GM12873 (cell line): ENCODE data around the gene GIMAP7.

Experiments
- TF ChIP-seq, protein P1 (sequence below): IDR thresholded peaks from 2 replicates; pipeline ENCODE4 v1.5.1; 2012; ENCODE audit warnings: low read depth, mild to moderate bottlenecking, moderate library complexity, low read length, control low read depth; ENCODE audit not compliant: insufficient read depth; ENCODE audit errors: missing control alignments

GIMAP7 gene

DNA sequence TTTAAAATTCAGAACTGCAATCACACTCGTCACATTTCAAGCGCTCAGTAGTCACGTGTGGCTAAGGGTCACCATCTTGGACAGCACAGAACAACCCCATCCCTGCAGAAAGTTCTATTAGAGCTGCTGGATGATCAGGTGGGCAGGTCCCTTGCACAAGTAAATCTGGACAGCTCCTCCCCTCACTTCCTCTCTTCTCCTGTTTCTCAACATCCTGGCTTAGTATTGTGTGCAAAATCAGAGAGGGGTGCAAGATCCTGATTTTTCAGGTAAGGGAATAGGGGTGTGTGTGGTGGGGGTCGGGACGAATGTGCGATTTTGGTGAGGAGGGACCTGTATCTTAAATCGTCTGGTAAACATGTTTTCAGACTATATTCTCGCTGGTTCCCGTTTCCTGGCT is 52.5 kb downstream of the GIMAP7 start, which contains the start of gene GIMAP4:
TSS of gene GIMAP4 (plus strand) at position 222 of the 400 bp plus-strand sequence. CDS start 2,512 bp downstream, outside the sequence.
- TF ChIP-seq, protein P1, sequence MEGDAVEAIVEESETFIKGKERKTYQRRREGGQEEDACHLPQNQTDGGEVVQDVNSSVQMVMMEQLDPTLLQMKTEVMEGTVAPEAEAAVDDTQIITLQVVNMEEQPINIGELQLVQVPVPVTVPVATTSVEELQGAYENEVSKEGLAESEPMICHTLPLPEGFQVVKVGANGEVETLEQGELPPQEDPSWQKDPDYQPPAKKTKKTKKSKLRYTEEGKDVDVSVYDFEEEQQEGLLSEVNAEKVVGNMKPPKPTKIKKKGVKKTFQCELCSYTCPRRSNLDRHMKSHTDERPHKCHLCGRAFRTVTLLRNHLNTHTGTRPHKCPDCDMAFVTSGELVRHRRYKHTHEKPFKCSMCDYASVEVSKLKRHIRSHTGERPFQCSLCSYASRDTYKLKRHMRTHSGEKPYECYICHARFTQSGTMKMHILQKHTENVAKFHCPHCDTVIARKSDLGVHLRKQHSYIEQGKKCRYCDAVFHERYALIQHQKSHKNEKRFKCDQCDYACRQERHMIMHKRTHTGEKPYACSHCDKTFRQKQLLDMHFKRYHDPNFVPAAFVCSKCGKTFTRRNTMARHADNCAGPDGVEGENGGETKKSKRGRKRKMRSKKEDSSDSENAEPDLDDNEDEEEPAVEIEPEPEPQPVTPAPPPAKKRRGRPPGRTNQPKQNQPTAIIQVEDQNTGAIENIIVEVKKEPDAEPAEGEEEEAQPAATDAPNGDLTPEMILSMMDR = no peak

DNA sequence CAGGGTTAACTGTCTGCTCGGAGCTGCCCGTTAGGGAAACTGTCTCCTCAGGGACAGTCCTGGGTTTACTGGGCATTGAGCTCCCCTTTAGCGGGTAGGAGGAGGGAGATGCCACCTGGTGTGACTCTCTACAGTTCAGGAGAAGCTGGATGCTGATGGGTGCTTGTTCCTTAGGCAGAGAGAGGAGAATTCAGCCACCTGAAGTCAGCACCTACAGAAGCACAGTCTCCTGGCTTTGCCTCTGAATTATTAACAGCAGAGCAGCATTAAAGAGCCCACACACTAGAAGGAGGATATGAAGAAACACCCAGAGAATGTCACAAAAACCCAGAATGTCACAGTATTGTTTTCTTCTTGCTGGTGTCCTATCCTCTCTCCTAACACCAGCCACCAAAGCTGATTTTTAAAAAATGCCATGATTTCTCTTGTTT is 53.2 kb downstream of the GIMAP7 start:
- TF ChIP-seq, protein P1 = no peak

DNA sequence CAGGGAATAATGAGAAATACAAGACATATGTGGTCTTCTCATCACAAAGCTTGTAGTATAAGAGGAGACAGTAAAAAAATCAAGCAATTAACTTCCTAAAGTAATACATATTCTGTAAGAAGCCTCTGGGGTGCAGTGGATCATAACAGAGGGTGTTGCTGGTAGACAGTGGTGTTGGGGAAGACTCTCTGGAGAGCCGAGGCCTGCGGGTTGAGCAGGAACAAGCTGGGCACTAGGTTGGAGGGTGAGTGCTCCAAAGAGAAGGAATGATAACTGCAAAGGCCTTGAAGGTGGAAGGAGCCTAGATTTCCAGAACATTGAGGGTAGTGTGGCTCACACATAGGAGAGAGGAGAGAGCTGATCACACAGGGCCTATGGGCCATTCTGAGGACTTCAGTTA is 54.0 kb downstream of the GIMAP7 start:
- TF ChIP-seq, protein P1 = no peak

DNA sequence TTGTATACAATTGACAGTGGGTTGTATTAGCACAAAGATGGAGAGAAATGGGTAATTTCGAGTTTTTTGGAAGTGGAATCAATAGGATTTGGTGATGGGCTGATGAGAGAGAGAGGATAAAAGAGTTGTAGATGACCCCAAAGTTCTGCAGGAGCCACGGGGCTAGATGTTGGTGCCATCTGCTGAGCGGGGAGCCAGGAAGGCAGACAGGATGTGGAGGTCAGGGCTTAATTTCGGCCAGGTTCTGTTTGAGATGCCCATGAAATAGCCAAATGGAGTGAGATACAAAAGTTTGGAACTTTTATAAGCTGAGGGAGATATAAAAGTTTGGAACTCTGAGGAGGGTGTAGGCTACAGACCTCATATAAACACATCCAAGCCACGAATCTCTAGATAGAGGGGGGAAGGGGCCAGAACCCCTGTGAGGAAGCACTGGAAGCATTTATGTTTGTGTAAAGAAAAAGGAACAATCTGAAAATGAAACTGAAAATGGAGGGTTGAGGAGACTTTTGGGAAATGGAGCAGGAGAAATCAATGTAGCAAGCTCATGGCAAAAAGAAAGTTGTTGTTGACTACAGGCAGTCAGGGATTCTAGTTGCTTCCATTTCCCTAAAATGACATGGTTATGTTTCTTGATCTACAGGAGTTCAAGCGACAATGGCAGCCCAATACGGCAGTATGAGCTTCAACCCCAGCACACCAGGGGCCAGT is 54.7 kb downstream of the GIMAP7 start:
- TF ChIP-seq, protein P1 = no peak
